ENCODE results near the gene CIRBP.
"Not testable (repeated sequence)": the region's sequence is repeated elsewhere in the genome, so short reads cannot be mapped to it uniquely, and the experiment has no call there.

Gene CIRBP

GRCh38 chr19:1305354-1305753 lies 36.2 kb downstream of the CIRBP start:
- DNase-seq, result not testable (repeated sequence)

DNA sequence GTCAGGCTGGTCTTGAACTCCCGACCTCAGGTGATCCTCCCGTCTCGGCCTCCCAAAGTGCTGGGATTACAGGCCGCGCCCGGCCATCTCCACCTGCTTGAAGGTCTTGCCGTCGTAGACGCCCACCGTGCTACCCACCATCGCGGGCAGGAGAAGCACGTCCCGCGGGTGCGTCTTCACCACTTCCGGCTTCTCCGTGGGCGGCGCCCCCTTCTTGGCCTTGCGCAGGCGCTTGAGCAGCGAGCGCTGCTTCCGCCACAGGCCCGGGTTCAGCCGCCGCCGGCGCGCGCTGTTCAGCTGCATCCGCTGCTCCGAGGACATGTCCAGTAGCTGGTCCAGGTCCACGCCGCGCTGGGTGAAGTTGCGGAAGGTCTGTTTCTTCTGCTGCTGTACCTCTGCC lies 38.2 kb downstream of the CIRBP start:
- no peak for DNase-seq

- DNase-seq, result no peak
Observed at GRCh38 chr19:1307755-1308303, 38.7 kb downstream of the CIRBP start.

- DNase-seq, result no peak
Observed at GRCh38 chr19:1308718-1309117, 39.6 kb downstream of the CIRBP start.

GRCh38 chr19:1309977-1310852 lies 41.1 kb downstream of the CIRBP start:
- DNase-seq, result no peak

DNA sequence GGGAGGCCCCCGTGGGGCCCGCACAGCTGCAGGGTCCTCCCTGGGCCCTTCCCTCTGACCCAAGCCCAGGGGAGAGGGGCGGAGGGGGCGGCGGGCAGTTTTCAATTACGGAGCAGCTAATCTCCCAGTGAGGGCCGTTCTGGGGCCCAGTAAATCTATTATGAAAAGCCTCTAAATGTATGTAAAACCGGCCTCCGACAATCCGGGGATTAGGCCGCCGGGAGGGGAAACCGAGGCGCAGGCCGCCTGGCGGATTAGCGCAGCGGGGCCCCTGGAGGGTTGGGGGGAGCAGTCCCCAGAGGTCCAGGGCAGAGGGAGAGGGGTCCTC lies 41.7 kb downstream of the CIRBP start:
- no peak for DNase-seq

GRCh38 chr19:1311543-1312091 lies 42.5 kb downstream of the CIRBP start:
- DNase-seq, result no peak

GRCh38 chr19:1312767-1313694 lies 43.9 kb downstream of the CIRBP start:
- DNase-seq, result no peak

- DNase-seq, result no peak
Observed at GRCh38 chr19:1313695-1314613, 44.8 kb downstream of the CIRBP start.

DNA sequence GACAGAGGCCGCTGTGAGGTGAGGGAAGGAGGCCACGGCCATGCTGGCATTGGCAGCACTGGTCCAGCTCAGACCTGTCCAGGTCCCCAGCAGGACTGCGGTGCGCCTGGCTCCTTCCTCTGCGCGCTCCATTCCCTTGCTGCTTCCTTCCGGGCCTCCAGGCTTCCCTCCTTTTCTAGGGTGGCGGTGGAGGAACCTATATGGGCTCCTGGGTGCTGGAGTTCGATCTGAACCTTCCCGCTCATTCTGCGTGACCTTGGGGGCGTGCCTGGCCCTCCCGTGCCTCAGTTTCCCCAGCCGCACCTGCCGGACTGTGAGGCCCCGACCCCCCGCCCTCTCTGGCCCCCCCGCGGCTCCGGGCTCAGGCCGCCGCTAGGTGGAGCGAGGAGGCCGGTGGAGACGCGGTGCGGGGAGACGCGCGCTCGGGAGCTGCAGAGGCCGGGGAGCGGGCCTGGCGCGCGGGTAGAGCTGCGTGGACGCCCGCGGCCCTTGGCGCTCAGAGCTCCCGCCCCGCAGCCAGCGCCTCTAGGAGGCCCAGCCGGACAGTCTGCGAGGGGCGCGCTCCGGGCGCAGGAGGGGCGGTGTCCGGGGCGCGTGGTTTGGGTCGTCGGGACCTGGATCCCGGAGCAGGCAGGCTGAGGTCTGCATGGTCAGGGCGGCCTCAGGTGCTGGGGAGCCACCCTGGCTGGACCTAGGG lies 46.5 kb downstream of the CIRBP start:
- DNase-seq, result peak in 42 of 56 donors; percentile 13 to 77 (median 34)

DNA sequence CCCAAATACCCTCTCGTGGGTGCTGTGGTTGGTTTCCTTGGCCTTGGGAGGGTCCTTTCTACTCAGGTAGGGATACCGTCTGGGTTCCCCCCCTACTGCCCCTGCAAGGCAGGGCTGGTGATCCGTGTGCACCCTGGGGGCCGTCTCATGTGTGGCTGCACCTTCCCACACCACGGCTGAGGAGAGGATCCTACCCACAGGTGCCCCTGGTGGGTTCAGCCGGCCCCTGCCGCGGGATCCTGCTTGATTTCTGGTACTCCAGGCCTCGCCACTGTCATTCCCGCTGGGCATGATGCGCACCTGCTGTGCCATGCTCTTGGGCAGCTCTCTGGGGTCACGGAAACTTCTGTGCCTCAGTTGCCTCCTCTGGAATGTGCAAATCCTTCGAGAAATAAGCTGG lies 47.3 kb downstream of the CIRBP start:
- DNase-seq, result no peak

- DNase-seq, result no peak
Observed at GRCh38 chr19:1317274-1318003, 48.3 kb downstream of the CIRBP start.

GRCh38 chr19:1318678-1319471 lies 49.7 kb downstream of the CIRBP start:
- no peak for DNase-seq

DNA sequence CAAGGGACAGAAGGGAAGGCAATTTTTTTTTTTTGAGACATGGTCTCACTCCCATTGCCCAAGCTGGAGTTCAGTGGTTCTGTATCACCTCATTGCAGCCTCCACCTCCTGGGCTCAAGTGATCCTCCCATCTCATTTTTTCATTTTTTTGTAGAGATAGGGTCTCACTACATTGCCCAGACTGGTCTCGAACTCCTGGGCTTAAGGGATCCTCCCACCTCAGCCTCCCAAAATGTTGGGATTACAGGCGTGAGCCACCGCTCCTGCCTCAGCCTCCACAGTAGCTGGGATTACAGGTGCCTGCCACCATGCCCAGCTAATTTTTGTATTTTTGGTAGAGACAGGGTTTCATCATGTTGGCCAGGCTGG lies 51.1 kb downstream of the CIRBP start:
- DNase-seq, result not testable (repeated sequence)

- DNase-seq, result no peak
Observed at GRCh38 chr19:1321539-1321938, 52.4 kb downstream of the CIRBP start.

DNA sequence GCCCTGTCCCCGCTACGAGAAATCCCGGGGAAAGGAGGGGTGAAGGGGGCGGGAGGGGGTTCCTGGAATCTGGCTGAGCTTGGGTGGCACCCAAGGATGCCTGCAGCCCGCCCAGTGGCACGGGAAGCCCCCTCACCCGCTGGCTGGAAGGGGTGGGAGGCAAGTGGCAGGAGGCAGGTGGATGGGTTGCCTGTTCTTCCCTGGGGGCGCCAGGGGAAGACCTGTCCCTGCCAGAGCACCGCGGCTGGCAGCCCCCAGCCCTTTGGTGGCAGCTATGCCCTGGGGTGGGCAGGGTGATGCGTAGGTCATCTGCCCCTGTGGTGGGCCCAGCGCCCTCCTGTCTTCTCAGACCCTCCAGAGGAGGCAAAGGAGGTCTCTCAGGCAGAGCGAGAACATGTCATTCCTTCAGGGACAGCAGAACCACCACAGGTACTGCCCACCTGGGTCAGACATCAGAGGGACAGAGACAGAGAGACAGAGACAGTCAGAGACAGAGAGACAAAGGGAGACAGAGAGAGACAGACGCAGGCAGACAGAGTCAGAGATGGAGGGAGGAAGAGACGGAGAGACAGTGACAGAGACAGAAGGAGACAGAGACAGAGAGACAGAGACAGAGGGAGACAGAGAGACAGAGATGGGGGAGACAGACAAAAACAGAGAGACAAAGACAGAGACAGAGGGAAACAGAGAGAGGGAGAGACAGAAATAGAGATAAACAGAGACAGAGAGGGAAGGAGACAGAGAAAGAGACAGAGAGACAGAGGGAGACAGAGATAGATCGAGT lies 53.3 kb downstream of the CIRBP start:
- DNase-seq, result no peak

- no peak for DNase-seq
Observed at GRCh38 chr19:1324249-1324805, 55.2 kb downstream of the CIRBP start.
